Measurements from ENCODE around the gene PDE4D. TPM values are rescaled to one million over a fixed set of nuclear protein-coding genes. Genes with fewer than 3 reads are reported as not detected.
"Not testable (repeated sequence)": the region's sequence is repeated elsewhere in the genome, so short reads cannot be mapped to it uniquely, and the experiment has no call there.

PDE4D gene
- polyA plus RNA-seq, 6 donors from 2014 or later, result 4.1 to 20.0 (median 12.9) TPM

DNA sequence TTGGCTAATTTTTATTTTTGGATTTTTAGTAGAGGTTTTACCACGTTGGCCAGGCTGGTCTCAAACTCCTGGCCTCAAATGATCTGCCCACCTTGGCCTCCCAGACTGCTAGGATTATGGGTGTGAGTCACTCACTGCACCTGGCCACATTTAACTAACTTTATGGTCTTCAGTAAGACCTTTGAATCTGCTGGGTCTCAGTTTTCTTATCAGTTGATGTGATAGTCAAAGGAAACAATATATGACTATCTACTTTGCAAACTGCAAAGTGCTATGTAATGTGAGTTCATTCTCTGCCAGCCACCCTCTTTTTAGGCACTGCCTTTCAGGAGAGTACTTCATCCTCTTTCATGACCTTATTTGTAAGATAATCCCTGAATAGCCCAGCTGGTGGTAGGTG lies 474.7 kb downstream of the PDE4D start:
- Mint-ChIP-seq H3K27ac (no peak overlapping the region), H3K9me3 (no peaks in the 10 kb centered on the region), H3K4me3 (no peak overlapping the region), H3K27me3 (peaks cover 0 to 8% (median 0%) of the 10 kb centered on the region in 3 donors), H3K4me1 (no peaks in the 10 kb centered on the region), H3K36me3 (peaks cover 0 to 6% of the 10 kb centered on the region in 2 donors)
- ATAC-seq (ENCODE audit: low read depth in 2 of 2) (no peak), DNase-seq (no peak)

DNA sequence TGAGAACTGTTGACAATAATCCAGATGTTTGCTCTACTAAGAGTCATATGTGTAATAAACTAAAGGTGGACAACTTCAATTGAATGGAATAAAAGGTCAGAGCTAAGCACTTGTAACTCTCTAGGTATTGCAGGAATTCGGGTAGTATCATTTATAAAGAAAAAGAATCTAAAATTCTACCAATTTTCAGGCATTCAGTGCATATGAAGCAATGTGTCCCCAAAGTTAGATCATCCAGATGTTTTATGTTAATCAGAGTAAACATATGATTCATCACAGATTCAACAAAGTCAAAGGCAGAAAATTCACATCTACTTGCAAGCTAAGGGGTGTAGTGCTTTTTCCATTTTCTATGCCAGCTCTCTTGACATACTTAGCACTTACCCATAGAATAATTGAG lies 477.1 kb downstream of the PDE4D start:
- no peak overlapping the region for H3K4me3 Mint-ChIP-seq
- H3K27ac Mint-ChIP-seq, result no peak overlapping the region
- H3K4me1 Mint-ChIP-seq, result no peaks in the 10 kb centered on the region
- DNase-seq (no peak), ATAC-seq (ENCODE audit: low read depth in 2 of 2) (no peak)
- peaks cover 0 to 5% (median 0%) of the 10 kb centered on the region in 7 donors for H3K9me3 Mint-ChIP-seq
- H3K27me3 Mint-ChIP-seq, result peaks cover 0 to 8% (median 0%) of the 10 kb centered on the region in 3 donors
- peaks cover 0 to 9% of the 10 kb centered on the region in 2 donors for H3K36me3 Mint-ChIP-seq

DNA sequence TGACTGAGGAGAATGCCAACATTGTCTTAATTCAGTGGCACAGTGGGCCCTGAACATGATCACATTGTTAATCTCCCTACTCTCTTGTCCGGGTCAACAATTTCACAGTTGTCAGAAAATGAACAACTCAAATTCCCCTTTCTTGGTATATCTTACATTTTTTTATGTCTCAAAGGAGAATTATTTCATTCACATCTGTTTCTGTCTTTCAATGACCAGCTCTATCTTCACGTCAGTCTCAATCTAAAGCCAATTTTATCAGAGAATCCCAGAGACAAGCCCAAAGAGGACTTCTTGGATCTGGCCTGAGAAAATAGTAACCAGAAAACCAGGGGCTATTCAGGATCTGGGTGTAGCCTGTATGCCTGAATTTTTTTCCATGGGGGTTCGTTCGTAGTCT lies 477.5 kb downstream of the PDE4D start:
- DNase-seq, result no peak
- Mint-ChIP-seq H3K4me1 (no peaks in the 10 kb centered on the region), H3K27me3 (peaks cover 0 to 8% (median 0%) of the 10 kb centered on the region in 3 donors), H3K36me3 (peaks cover 0 to 9% of the 10 kb centered on the region in 2 donors), H3K4me3 (no peak overlapping the region), H3K27ac (no peak overlapping the region), H3K9me3 (peaks cover 0 to 8% (median 0%) of the 10 kb centered on the region in 7 donors)
- no peak for ATAC-seq (ENCODE audit: low read depth in 2 of 2)

DNA sequence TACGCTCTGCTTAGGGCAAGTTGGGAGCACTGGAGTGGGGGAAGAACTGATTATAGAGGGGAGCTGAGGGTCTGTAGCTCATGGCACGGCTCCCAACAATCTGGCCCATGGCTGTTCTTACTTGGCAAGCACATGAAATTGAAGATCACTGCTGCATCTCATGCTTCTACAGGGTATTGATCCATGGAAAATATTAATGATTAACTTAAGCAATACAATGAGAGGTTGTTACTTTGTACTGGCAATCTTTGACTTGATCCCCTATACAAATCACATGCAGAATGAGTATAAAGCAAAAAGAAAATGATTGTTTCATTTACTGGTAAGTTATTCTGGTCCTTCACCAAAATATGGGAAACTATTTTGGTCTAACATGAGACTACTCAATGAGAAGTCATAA lies 481.1 kb downstream of the PDE4D start:
- H3K27me3 Mint-ChIP-seq, result peaks cover 0 to 8% (median 0%) of the 10 kb centered on the region in 3 donors
- H3K4me1 Mint-ChIP-seq, result no peaks in the 10 kb centered on the region
- no peak for ATAC-seq (ENCODE audit: low read depth in 2 of 2)
- peaks cover 4 to 34% (median 10%) of the 10 kb centered on the region in 7 donors for H3K9me3 Mint-ChIP-seq
- no peak for DNase-seq
- no peak overlapping the region for H3K4me3 Mint-ChIP-seq
- H3K27ac Mint-ChIP-seq, result no peak overlapping the region
- H3K36me3 Mint-ChIP-seq, result peaks cover 11 to 24% of the 10 kb centered on the region in 2 donors

DNA sequence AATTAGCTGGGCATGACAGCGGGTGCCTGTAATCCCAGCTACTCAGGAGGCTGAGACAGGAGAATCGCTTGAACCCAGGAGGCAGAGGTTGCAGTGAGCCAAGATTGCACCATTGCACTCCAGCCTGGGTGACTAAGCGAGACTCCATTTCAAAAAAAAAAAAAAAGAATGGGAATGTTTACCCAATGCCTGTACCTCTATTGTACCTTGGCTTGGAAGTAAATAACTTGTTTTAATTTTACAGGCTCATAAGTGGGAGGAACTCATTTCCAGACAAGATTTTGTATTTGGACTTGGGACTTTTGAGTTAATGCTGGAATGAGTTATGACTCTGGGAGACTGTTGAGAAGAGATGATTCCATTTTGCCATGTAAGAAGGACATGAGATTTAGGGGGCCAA lies 484.5 kb downstream of the PDE4D start:
- DNase-seq; ATAC-seq (ENCODE audit: low read depth in 2 of 2); H3K4me3 Mint-ChIP-seq; H3K4me1 Mint-ChIP-seq; H3K27me3 Mint-ChIP-seq; H3K27ac Mint-ChIP-seq: not testable (repeated sequence)
- peaks cover 22 to 34% of the 10 kb centered on the region in 2 donors for H3K36me3 Mint-ChIP-seq
- H3K9me3 Mint-ChIP-seq, result peaks cover 11 to 53% (median 15%) of the 10 kb centered on the region in 7 donors

DNA sequence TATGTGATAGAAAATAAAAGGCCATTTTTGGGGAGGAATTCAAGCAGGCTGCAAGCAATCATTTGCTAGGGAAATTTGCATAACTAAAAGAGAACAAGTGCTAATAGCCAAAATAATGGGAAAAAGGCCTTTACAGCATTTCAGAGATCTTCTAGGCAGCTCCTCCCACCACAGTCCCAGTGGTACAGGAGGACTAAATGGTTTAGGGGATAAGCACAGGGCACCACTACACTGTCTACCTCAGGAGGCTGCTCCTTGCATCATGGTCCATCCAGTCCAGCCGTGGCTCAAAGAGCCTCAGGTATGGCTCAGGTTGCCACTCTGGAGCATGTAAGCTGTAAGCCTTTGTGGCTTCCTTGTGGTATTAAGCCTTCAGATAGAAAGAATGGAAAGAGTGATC lies 485.6 kb downstream of the PDE4D start:
- no peaks in the 10 kb centered on the region for H3K27me3 Mint-ChIP-seq
- peaks cover 11 to 61% (median 15%) of the 10 kb centered on the region in 7 donors for H3K9me3 Mint-ChIP-seq
- DNase-seq, result no peak
- H3K4me1 Mint-ChIP-seq, result no peaks in the 10 kb centered on the region
- H3K36me3 Mint-ChIP-seq, result peaks cover 22 to 34% of the 10 kb centered on the region in 2 donors
- ATAC-seq (ENCODE audit: low read depth in 2 of 2), result no peak
- no peak overlapping the region for H3K4me3 Mint-ChIP-seq
- H3K27ac Mint-ChIP-seq, result no peak overlapping the region

DNA sequence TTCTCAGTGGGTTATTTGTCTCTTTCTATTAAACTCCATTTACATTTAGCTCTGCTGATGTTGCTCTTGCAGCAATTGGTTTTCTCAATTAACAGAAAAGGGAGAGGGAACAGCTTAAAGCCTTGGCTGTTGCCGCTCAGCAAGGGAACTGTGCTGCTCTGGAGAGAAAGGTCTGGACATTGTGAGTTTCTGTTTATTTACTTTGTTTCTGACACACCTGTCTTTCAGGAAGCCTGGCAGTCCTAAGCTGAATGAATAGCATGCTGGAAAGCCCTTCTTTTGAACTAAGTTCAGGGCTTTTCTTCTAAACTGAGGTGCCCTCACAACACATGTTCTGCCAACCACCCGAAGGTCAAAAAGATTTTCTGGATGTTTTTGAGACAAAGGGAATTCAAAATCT lies 491.9 kb downstream of the PDE4D start:
- H3K4me3 Mint-ChIP-seq, result no peak overlapping the region
- DNase-seq (no peak), ATAC-seq (ENCODE audit: low read depth in 2 of 2) (no peak)
- H3K9me3 Mint-ChIP-seq, result peaks cover 2 to 20% (median 7%) of the 10 kb centered on the region in 7 donors
- H3K27me3 Mint-ChIP-seq, result no peaks in the 10 kb centered on the region
- H3K27ac Mint-ChIP-seq, result peak overlapping the region in 1 of 6 donors; percentile 17
- H3K36me3 Mint-ChIP-seq, result peaks cover 4 to 15% of the 10 kb centered on the region in 2 donors
- no peaks in the 10 kb centered on the region for H3K4me1 Mint-ChIP-seq

DNA sequence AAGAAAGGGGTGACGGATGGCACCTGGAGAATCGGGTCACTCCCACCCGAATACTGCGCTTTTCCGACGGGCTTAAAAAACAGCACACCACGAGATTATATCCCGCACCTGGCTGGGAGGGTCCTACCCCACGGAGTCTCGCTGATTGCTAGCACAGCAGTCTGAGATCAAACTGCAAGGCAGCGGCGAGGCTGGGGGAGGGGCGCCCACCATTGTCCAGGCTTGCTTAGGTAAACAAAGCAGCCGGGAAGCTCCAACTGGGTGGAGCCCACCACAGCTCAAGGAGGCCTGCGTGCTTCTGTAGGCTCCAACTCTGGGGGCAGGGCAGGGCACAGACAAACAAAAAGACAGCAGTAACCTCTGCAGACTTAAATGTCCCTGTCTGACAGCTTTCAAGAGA lies 498.6 kb downstream of the PDE4D start:
- H3K27me3 Mint-ChIP-seq; ATAC-seq (ENCODE audit: low read depth in 2 of 2); H3K36me3 Mint-ChIP-seq; DNase-seq; H3K9me3 Mint-ChIP-seq; H3K4me3 Mint-ChIP-seq; H3K4me1 Mint-ChIP-seq: not testable (repeated sequence)
- peak overlapping the region in 1 of 6 donors; percentile 59 for H3K27ac Mint-ChIP-seq

DNA sequence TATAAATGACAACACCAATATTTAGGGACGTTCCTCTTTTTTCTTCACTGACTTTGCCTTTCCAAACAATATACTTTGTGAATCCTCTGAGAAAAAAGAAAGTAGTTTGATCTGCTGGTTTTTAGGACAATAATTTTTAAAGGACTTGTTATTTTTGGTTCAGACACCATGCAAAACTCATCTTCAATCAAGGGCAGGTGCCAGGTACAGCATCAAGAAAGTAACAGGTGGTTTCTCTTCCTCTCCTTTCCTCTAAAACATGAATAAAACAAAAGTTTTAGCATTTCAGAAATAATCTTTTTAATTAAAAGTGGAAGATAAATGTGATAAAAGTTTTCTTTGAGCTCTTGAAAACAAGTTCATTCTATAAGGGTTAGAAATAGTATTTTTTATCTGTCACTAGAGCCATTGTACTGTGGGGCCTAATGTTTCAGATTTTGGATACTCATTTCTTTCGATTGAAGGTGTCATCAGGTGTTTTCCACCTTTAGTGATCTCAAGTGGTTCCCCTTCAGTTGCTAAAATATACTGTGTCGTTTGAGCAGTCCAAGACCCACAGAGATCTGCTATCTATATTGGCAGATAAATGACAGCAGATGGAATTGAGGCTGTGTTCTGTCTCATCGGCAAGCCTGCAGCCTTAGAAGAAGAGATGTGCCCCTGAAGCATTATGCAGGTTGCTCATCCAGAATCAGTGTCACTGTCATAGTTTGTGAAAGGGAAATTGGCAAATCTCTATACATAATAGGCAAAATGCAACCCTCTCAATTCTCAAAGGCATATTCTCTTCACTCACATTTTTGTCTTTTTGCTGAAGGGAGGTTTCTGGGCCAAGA lies 499.7 kb downstream of the PDE4D start:
- Mint-ChIP-seq H3K27me3 (no peaks in the 10 kb centered on the region), H3K4me1 (peaks cover 0 to 10% (median 4%) of the 10 kb centered on the region in 3 donors), H3K4me3 (no peak overlapping the region), H3K9me3 (peaks cover 0 to 2% (median 0%) of the 10 kb centered on the region in 7 donors), H3K27ac (peak overlapping the region; percentile 23 to 64 (median 42)), H3K36me3 (no peaks in the 10 kb centered on the region)
- ATAC-seq (ENCODE audit: low read depth in 2 of 2) (peak; percentile 44 to 85), DNase-seq (no peak)

DNA sequence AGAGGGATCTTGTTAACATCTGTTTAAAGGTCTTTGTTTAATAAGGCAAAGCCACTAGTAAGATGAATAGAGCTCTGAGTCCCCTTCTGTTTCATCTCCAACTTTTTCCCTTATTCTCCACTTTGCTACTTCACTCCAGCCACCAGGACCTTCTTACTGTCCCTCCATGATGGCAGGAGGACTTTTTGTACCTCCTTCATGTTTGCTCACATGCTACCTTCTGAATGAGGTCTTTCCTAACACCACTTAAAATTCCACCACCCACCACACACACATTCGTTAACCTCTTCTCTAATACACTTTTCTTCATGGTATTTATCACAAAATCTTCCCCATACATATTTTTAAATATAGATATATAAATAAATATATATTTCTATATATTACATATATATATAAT lies 501.9 kb downstream of the PDE4D start:
- peak overlapping the region in 4 of 6 donors; percentile 21 to 66 (median 55) for H3K27ac Mint-ChIP-seq
- H3K9me3 Mint-ChIP-seq, result no peaks in the 10 kb centered on the region
- H3K4me3 Mint-ChIP-seq, result no peak overlapping the region

DNA sequence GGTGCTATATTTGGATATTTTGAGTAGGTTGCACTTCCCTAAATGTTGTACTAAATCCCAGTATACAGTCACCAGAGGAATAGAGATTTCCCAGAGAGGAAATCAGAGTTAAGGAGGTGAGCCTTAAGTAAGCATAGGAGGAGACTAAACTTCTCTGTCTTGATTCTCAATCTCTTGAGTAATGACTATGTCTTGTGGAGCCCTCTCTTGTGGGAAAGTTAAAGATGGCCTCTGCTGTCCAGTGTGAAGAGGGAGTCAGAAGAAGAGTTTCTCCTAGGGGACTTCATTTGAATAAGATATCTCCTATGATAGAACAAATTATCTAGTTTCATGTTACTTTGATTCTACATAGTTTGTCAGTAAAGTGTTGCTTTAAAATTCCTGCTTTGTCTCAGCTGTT lies 502.5 kb downstream of the PDE4D start:
- no peaks in the 10 kb centered on the region for H3K27me3 Mint-ChIP-seq
- H3K9me3 Mint-ChIP-seq, result no peaks in the 10 kb centered on the region
- DNase-seq, result no peak
- H3K36me3 Mint-ChIP-seq, result no peaks in the 10 kb centered on the region
- H3K4me1 Mint-ChIP-seq, result peaks cover 0 to 10% (median 4%) of the 10 kb centered on the region in 3 donors
- peak overlapping the region in 3 of 6 donors; percentile 50 to 66 (median 60) for H3K27ac Mint-ChIP-seq
- no peak overlapping the region for H3K4me3 Mint-ChIP-seq
- ATAC-seq (ENCODE audit: low read depth in 2 of 2), result no peak

More for the DNA sequence above, 501.9 kb downstream of the PDE4D start:
- no peak for DNase-seq
- no peak for ATAC-seq (ENCODE audit: low read depth in 2 of 2)
- no peaks in the 10 kb centered on the region for H3K36me3 Mint-ChIP-seq
- peaks cover 0 to 10% (median 4%) of the 10 kb centered on the region in 3 donors for H3K4me1 Mint-ChIP-seq
- no peaks in the 10 kb centered on the region for H3K27me3 Mint-ChIP-seq

DNA sequence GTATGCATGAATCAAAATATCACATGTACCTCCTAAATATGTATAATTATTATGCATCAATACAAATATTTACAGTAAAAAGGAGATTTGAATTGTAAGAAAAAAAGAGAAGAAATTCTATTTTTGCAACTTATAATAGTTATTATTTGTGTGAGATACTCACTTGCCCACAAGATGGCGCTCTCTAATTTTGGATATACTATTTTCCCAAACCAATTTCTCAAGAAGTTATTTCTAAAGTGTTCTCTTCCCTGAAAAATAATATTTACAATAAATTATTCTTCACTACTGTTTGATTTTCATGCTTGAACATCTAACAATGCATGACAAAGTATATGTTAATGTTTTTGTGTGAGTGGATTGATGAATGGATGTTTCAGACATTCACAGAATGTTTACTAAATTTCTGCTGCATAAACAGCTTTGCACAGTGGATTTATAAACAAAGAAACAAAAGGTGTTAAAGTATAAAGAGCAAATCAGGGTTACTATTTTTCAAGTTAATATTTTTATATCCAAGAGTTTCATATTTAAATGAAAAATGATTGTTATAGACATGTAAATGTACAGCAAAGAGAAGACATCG lies 503.4 kb downstream of the PDE4D start:
- ATAC-seq (ENCODE audit: low read depth in 2 of 2), result no peak
- Mint-ChIP-seq H3K27me3 (no peaks in the 10 kb centered on the region), H3K36me3 (no peaks in the 10 kb centered on the region), H3K9me3 (no peaks in the 10 kb centered on the region), H3K27ac (peak overlapping the region in 1 of 6 donors; percentile 66), H3K4me1 (peaks cover 0 to 10% (median 4%) of the 10 kb centered on the region in 3 donors), H3K4me3 (no peak overlapping the region)
- peak; percentile 6 for DNase-seq

DNA sequence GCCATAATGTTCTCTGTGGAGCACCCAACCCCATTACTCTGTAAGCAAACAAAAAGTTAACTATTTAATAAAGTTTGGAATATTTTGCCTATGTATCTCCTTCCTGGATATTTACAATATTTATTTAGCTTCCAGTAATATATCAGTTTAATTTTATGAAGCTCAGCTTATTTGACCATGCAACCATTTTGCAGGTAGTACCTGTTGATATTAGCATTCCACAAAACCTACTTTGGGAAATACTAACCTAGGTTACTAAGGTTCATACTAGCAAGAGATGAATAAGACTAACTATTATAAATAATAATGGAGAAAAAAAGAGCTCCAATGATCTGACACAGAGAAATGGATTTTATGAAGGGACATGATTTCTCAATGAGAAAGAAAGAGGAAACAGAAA lies 506.4 kb downstream of the PDE4D start:
- Mint-ChIP-seq H3K9me3 (no peaks in the 10 kb centered on the region), H3K36me3 (no peaks in the 10 kb centered on the region), H3K27ac (no peak overlapping the region), H3K4me1 (peaks cover 0 to 7% (median 0%) of the 10 kb centered on the region in 3 donors), H3K27me3 (no peaks in the 10 kb centered on the region), H3K4me3 (no peak overlapping the region)
- no peak for DNase-seq
- ATAC-seq (ENCODE audit: low read depth in 2 of 2), result no peak

DNA sequence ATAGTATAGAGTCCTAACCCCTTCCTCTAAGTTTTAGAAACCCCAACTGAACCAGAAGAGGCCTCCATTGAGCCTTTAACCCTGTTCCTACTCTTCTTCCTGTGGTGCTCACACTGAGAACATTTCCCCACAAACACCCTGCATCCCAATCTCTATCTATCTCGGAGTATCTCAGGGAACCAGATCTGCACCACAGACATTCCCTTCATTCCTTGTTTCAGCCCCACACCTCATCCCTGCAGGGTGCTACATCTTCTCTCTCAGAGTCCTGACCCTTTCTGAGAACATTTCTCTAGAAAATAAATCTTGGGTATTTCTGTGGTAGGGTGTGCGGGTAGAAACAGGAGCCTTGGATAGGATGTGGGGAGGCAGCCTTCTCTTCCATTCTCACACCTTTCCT lies 507.8 kb downstream of the PDE4D start:
- Mint-ChIP-seq H3K27ac (peak overlapping the region in 1 of 6 donors; percentile 0), H3K27me3 (no peaks in the 10 kb centered on the region)
- no peak for ATAC-seq (ENCODE audit: low read depth in 2 of 2)

More for the DNA sequence above, 507.8 kb downstream of the PDE4D start:
- H3K9me3 Mint-ChIP-seq, result no peaks in the 10 kb centered on the region
- no peak for DNase-seq
- no peak overlapping the region for H3K4me3 Mint-ChIP-seq
- no peaks in the 10 kb centered on the region for H3K36me3 Mint-ChIP-seq
- peaks cover 0 to 7% (median 0%) of the 10 kb centered on the region in 3 donors for H3K4me1 Mint-ChIP-seq

All from naive B cell (primary cell).